Adipose tissue (tissue), 3 donors: ENCODE data around the gene IGSF1. TPM values are rescaled to one million over a fixed set of nuclear protein-coding genes. Genes with fewer than 3 reads are reported as not detected.
"Not testable (repeated sequence)": the region's sequence is repeated elsewhere in the genome, so short reads cannot be mapped to it uniquely, and the experiment has no call there.

Experiments used
- H3K27ac ChIP-seq: one replicate; pipeline ENCODE4 v1.5.1; 2013; ENCODE audit warnings: low read depth, low read length
- WGBS, 3 donors: extraction: QIAGEN DNeasy Blood & Tissue Kit; methylation state at CpG; one replicate each; pipeline ENCODE4 v1.1.7; 2013; 5-methylcytosine and 5-hydroxymethylcytosine counted together
- polyA plus RNA-seq, 3 donors: library from polyadenylated mRNA; stranded (reverse); fragments of 200-250 nt; gene quantifications; one replicate each; pipeline ENCODE4 v1.2.3, GENCODE V29; 2013
- donor health status: healthy with polysubstance abuse.
- donor health status: Bipolar disorder and iron deficiency.
- donor health status: healthy.

IGSF1 gene
- polyA plus RNA-seq, 3 donors = 0.30 to 0.43 TPM; not detected in 1

GRCh38 chrX:131279197-131279596 lies 9.9 kb downstream of the IGSF1 start:
- WGBS, 3 donors = 59 to 64% (median 62%) methylated on average over 7 to 10 of the region's 10 CpGs
- H3K27ac ChIP-seq = no peak overlapping the region

- 38 to 68% (median 45%) methylated on average over 11 of the region's 11 CpGs for WGBS, 3 donors
- no peak overlapping the region for H3K27ac ChIP-seq
Measured at GRCh38 chrX:131277543-131278136, 11.5 kb downstream of the IGSF1 start.

GRCh38 chrX:131273011-131273410 lies 16.1 kb downstream of the IGSF1 start:
- H3K27ac ChIP-seq = no peak overlapping the region
- WGBS, 3 donors = 81 to 97% (median 92%) methylated on average over 5 of the region's 5 CpGs

- H3K27ac ChIP-seq = no peak overlapping the region
- WGBS, 3 donors = 38 to 44% (median 40%) methylated on average over 3 of the region's 3 CpGs
Measured at GRCh38 chrX:131271826-131272225, 17.3 kb downstream of the IGSF1 start.

GRCh38 chrX:131271274-131271673 lies 17.8 kb downstream of the IGSF1 start:
- WGBS, 3 donors = 21 to 29% (median 27%) methylated on average over 3 of the region's 3 CpGs
- H3K27ac ChIP-seq = no peak overlapping the region

- WGBS, 3 donors = 17 to 93% (median 55%) methylated on average over 1 of the region's 1 CpG
- no peak overlapping the region for H3K27ac ChIP-seq
Measured at GRCh38 chrX:131270080-131270479, 19.0 kb downstream of the IGSF1 start.

- WGBS, 3 donors = 39 to 79% (median 78%) methylated on average over 7 of the region's 7 CpGs
- no peak overlapping the region for H3K27ac ChIP-seq
Measured at GRCh38 chrX:131264665-131265064, 24.4 kb downstream of the IGSF1 start.

GRCh38 chrX:131264053-131264452 lies 25.1 kb downstream of the IGSF1 start:
- H3K27ac ChIP-seq = no peak overlapping the region
- WGBS, 3 donors = 39 to 67% (median 63%) methylated on average over 2 of the region's 2 CpGs

GRCh38 chrX:131262738-131263679 lies 26.1 kb downstream of the IGSF1 start:
- 39 to 61% (median 59%) methylated on average over 13 of the region's 13 CpGs for WGBS, 3 donors

GRCh38 chrX:131262200-131262599 lies 26.9 kb downstream of the IGSF1 start:
- no peak overlapping the region for H3K27ac ChIP-seq

More at GRCh38 chrX:131262738-131263679, 26.1 kb downstream of the IGSF1 start:
- H3K27ac ChIP-seq = no peak overlapping the region

GRCh38 chrX:131257367-131257766 lies 31.7 kb downstream of the IGSF1 start:
- H3K27ac ChIP-seq = no peak overlapping the region

GRCh38 chrX:131250984-131251738 lies 37.9 kb downstream of the IGSF1 start:
- H3K27ac ChIP-seq = not testable (repeated sequence)
- 72 to 92% (median 92%) methylated on average over 15 to 23 of the region's 36 CpGs for WGBS, 3 donors

GRCh38 chrX:131239057-131239456 lies 50.0 kb downstream of the IGSF1 start:
- 72 to 76% (median 75%) methylated on average over 2 of the region's 2 CpGs for WGBS, 3 donors

GRCh38 chrX:131237363-131237762 lies 51.7 kb downstream of the IGSF1 start:
- WGBS, 3 donors = 44 to 58% (median 47%) methylated on average over 2 of the region's 2 CpGs

More at GRCh38 chrX:131239057-131239456, 50.0 kb downstream of the IGSF1 start:
- H3K27ac ChIP-seq = no peak overlapping the region

GRCh38 chrX:131235768-131236545 lies 53.1 kb downstream of the IGSF1 start:
- 35 to 81% (median 47%) methylated on average over 4 of the region's 4 CpGs for WGBS, 3 donors
- no peak overlapping the region for H3K27ac ChIP-seq

More at GRCh38 chrX:131237363-131237762, 51.7 kb downstream of the IGSF1 start:
- H3K27ac ChIP-seq = no peak overlapping the region

- H3K27ac ChIP-seq = no peak overlapping the region
- WGBS, 3 donors = 62 to 78% (median 63%) methylated on average over 1 of the region's 1 CpG
Measured at GRCh38 chrX:131227608-131228007, 61.5 kb downstream of the IGSF1 start.

- no peak overlapping the region for H3K27ac ChIP-seq
- WGBS, 3 donors = 87 to 94% (median 92%) methylated on average over 4 of the region's 4 CpGs
Measured at GRCh38 chrX:131226591-131226990, 62.5 kb downstream of the IGSF1 start.

- H3K27ac ChIP-seq = no peak overlapping the region
- 66 to 92% (median 82%) methylated on average over 2 of the region's 2 CpGs for WGBS, 3 donors
Measured at GRCh38 chrX:131225078-131225477, 64.0 kb downstream of the IGSF1 start.
